Hepatocyte (in vitro differentiated cells): ENCODE results near the gene CNNM4. TPM values are rescaled to one million over a fixed set of nuclear protein-coding genes. Genes with fewer than 3 reads are reported as not detected.
A peak's percentile ranks its signal among the peaks of the same experiment; 100 is the strongest.

Experiments
- DNase-seq: peaks from one replicate; pipeline ENCODE4 v3.0.0-alpha.2; 2016; ENCODE audit warnings: low spot score
- H2AFZ ChIP-seq: fragments of 200-600 bp; sonication (generic); 2 replicates; pipeline ENCODE4 v1.6.0; 2016; ENCODE audit warnings: antibody characterized with exemption, mild to moderate bottlenecking
- H3K27ac ChIP-seq: fragments of 200-600 bp; sonication (generic); 2 replicates; pipeline ENCODE4 v1.5.1; 2016; ENCODE audit warnings: mild to moderate bottlenecking
- H3K27me3 ChIP-seq: fragments of 200-600 bp; sonication (generic); 2 replicates; pipeline ENCODE4 v1.6.1; 2016
- H3K36me3 ChIP-seq: fragments of 200-600 bp; sonication (generic); replicated peaks from 2 replicates; pipeline ENCODE4 v1.5.1; 2016; ENCODE audit warnings: low read depth; ENCODE audit not compliant: insufficient read depth
- H3K4me1 ChIP-seq: fragments of 200-600 bp; sonication (generic); 2 replicates; pipeline ENCODE4 v1.5.1; 2016; ENCODE audit warnings: mild to moderate bottlenecking, moderate library complexity; ENCODE audit not compliant: insufficient read depth
- H3K4me2 ChIP-seq: fragments of 200-600 bp; sonication (generic); 2 replicates; pipeline ENCODE4 v1.6.0; 2016
- H3K4me3 ChIP-seq: fragments of 200-600 bp; sonication (generic); 2 replicates; pipeline ENCODE4 v1.5.1; 2016; ENCODE audit warnings: mild to moderate bottlenecking
- H3K79me2 ChIP-seq: fragments of 200-600 bp; sonication (generic); 2 replicates; pipeline ENCODE4 v1.6.0; 2017; ENCODE audit warnings: mild to moderate bottlenecking
- H3K9me2 ChIP-seq: fragments of 200-600 bp; sonication (generic); replicated peaks from 2 replicates; pipeline ENCODE4 v1.6.0; 2017; ENCODE audit warnings: mild to moderate bottlenecking; ENCODE audit not compliant: insufficient read depth
- H3K9me3 ChIP-seq: fragments of 200-600 bp; sonication (generic); 2 replicates; pipeline ENCODE4 v1.5.1; 2016; ENCODE audit warnings: low read depth, mild to moderate bottlenecking
- H4K20me1 ChIP-seq: fragments of 200-600 bp; sonication (generic); 2 replicates; pipeline ENCODE4 v1.6.0; 2016; ENCODE audit warnings: mild to moderate bottlenecking; ENCODE audit not compliant: insufficient read depth, poor library complexity, severe bottlenecking
- CTCF ChIP-seq: fragments of 200-600 bp; sonication (generic); IDR thresholded peaks from 2 replicates; pipeline ENCODE4 v1.5.1; 2016; ENCODE audit warnings: antibody characterized with exemption, mild to moderate bottlenecking; ENCODE audit not compliant: poor library complexity
- EZH2 ChIP-seq: fragments of 200-600 bp; sonication (generic); IDR thresholded peaks from 2 replicates; pipeline ENCODE4 v1.6.1; 2016; ENCODE audit warnings: antibody characterized with exemption, mild to moderate bottlenecking, borderline replicate concordance
- EZH2phosphoT487 ChIP-seq: fragments of 200-600 bp; sonication (generic); IDR thresholded peaks from one replicate; pipeline ENCODE4 v1.6.1; 2018; ENCODE audit warnings: antibody characterized with exemption, mild to moderate bottlenecking, low read depth, moderate library complexity; ENCODE audit not compliant: unreplicated experiment, severe bottlenecking
- WGBS: methylation state at CpG from one replicate; pipeline ENCODE4 v1.1.6; 2016; ENCODE audit warnings: low lambda C conversion rate; ENCODE audit errors: missing lambda C conversion rate; 5-methylcytosine and 5-hydroxymethylcytosine counted together
- polyA plus RNA-seq: library from polyadenylated mRNA; unstranded; fragments of >200 nt; fragmentation: Nextera tagmentation; extraction: Ambion mirVana; gene quantifications from 2 replicates; pipeline ENCODE4 v1.2.1, GENCODE V29; 2016
- total RNA-seq: library from RNA; depleted of rRNA; stranded (reverse); fragments of >200 nt; gene quantifications from 2 replicates; pipeline ENCODE4 v1.2.3, GENCODE V29; 2014

The CNNM4 gene
- total and polyA plus RNA-seq, 2 experiments from 2014 or later, result 8.8 to 10.8 TPM

GRCh38 chr2:96739633-96740428, 20.9 kb upstream of the CNNM4 start, which contains the start of gene LMAN2L:
Gene LMAN2L, minus strand, starts transcription at chr2:96740064. Its CDS starts 24 bp downstream, at chr2:96740040.
- no peak for TF ChIP-seq CTCF
- no peak for TF ChIP-seq EZH2
- no peak for TF ChIP-seq EZH2phosphoT487
- Histone ChIP-seq H3K36me3 (no peaks in the 10 kb centered on the region), H3K79me2 (peaks cover 36% of the 10 kb centered on the region), H3K27me3 (no peaks in the 10 kb centered on the region), H3K9me2 (no peaks in the 10 kb centered on the region), H2AFZ (peak within 1 kb of the TSS; percentile 82), H3K9me3 (no peaks in the 10 kb centered on the region), H3K4me2 (peak within 1 kb of the TSS; percentile 77), H4K20me1 (no peaks in the 10 kb centered on the region), H3K27ac (peak within 1 kb of the TSS; percentile 69), H3K4me1 (peaks cover 10% of the 10 kb centered on the region), H3K4me3 (peak within 1 kb of the TSS; percentile 27)
- peak; percentile 97 for DNase-seq
- 2% methylated on average over 32 of the region's 43 CpGs for WGBS

DNA sequence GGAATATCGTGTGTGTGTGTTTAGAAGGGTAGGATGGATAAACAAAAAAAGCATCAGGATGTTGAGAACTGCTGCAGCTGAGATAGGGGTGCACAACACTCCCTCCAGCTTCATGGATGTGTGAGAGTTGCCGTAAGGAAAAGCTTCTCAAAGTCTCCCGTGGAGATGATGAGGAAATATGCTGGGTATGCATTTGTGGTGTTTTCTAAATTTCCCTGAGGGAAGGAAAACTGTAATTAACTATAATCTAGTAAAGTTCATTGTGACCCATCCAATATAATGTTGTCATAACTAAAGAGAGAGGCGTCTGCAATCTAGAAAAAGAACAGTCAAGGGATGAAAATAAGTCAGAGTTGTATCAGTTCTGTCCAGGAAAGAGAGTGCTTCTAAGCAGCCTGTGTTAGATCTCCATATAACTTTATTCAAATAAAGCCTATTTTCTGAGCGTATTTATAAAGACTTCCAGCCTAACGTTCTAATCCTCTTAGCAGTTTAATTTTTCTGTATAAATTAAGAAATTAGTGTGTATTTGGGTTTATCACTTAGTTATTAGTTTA, 13.6 kb upstream of the CNNM4 start:
- no peak overlapping the region for H2AFZ ChIP-seq

GRCh38 chr2:96751800-96752199, 8.9 kb upstream of the CNNM4 start:
- Histone ChIP-seq H3K4me3 (no peak overlapping the region), H3K9me2 (no peaks in the 10 kb centered on the region), H3K79me2 (no peaks in the 10 kb centered on the region), H3K27me3 (no peaks in the 10 kb centered on the region), H4K20me1 (no peaks in the 10 kb centered on the region), H3K27ac (no peak overlapping the region), H3K4me1 (no peaks in the 10 kb centered on the region), H3K9me3 (no peaks in the 10 kb centered on the region), H3K4me2 (no peak overlapping the region), H2AFZ (no peak overlapping the region), H3K36me3 (no peaks in the 10 kb centered on the region)
- no peak for DNase-seq
- no peak for TF ChIP-seq CTCF
- TF ChIP-seq EZH2phosphoT487, result no peak
- TF ChIP-seq EZH2, result no peak
- WGBS, result 93% methylated on average over 9 of the region's 9 CpGs

More for the DNA sequence above, 13.6 kb upstream of the CNNM4 start:
- Histone ChIP-seq H3K27me3 (no peaks in the 10 kb centered on the region), H3K4me3 (no peak overlapping the region), H3K4me2 (no peak overlapping the region), H3K36me3 (no peaks in the 10 kb centered on the region), H3K27ac (no peak overlapping the region), H3K4me1 (no peaks in the 10 kb centered on the region), H3K9me2 (no peaks in the 10 kb centered on the region), H4K20me1 (no peaks in the 10 kb centered on the region), H3K9me3 (no peaks in the 10 kb centered on the region), H3K79me2 (no peaks in the 10 kb centered on the region)
- 62% methylated on average over 6 of the region's 6 CpGs for WGBS
- DNase-seq, result no peak
- no peak for TF ChIP-seq CTCF
- no peak for TF ChIP-seq EZH2
- no peak for TF ChIP-seq EZH2phosphoT487
